M059J (cell line): Measurements from ENCODE around the gene RPS16. TPM values are rescaled to one million over a fixed set of nuclear protein-coding genes. Genes with fewer than 3 reads are reported as not detected.

Experiments
- DNase-seq: peaks from one replicate; pipeline ENCODE4 v3.0.0-alpha.2; 2012; ENCODE audit warnings: low read depth
- total RNA-seq: library from RNA; depleted of rRNA; stranded (reverse); fragments of >200 nt; shearing (Covaris generic); gene quantifications from 2 replicates; pipeline ENCODE4 v1.2.3, GENCODE V29; 2014

Gene RPS16
- total RNA-seq, 1 experiment from 2014 or later: 28.7 TPM

DNA sequence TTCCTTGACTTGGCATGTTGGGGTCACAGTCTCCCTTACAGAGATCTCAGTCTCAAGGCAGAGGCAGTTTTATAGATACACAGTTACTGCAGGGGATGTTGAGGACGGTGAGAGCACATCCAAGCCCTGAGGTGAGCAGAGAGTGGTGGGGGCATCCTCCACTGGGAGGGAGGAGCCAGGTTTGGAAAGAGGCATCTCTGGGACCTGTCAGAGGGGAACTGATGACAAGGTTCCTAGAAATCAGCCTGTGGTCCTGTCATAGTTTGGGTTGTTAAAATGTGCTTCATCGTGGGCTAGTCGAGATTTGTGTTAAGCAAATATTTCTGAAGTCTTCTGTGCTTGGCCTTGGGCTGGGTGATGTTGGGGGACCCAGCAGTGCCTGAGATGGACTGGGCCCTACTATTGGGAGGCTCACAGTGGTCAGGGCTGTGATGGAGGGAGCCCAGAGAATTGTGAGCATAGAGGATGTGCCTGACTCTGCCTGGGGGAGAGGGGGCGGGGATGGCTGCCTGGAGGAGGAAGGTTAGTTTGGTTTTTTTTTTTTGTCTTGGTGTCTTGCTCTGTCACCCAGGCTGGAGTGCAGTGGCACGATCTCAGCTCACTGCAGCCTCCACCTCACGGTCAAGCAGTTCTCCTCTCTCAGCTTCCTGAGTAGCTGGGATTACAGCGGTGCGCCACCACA, 13.5 kb upstream of the RPS16 start:
- no peak for DNase-seq

GRCh38 chr19:39448271-39448670, 12.5 kb upstream of the RPS16 start:
- DNase-seq: peak; percentile 88

- DNase-seq: no peak
Observed at GRCh38 chr19:39446365-39447084, 10.8 kb upstream of the RPS16 start.

- peak; percentile 98 for DNase-seq
Observed at GRCh38 chr19:39445196-39446111, 9.7 kb upstream of the RPS16 start, which contains the start of gene SUPT5H. TSS of gene SUPT5H (plus strand) at chr19:39445582. CDS start at chr19:39445891, 309 bp downstream.

DNA sequence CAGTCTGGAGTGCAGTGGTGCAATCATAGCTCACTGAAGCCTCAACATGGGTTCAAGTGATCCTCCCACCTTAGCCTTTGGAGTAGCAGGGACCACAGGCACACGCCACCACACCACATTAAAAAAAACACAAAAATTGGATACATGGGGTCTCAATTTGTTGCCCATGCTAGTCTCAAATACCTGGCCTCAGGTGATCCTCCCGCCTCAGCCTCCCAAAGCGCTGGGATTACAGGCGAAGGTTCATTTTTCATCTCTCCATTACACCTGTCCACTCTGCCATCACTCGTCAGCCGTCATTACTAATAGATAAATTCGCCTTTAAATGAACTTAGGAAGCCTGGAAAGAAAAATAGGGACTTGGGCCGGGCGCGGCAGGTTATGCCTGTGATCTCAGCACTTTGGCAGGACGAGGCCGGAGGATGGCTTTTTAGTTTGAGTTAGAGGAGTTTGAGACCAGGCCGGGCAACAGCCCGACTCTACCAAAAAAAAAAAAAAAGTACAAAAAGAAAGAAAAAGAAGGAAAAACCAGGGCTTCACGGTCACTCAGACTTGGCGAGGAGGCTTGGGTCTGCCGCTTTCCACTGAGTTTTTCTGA, 8.9 kb upstream of the RPS16 start:
- DNase-seq: peak; percentile 37

- DNase-seq: peak; percentile 60
Observed at GRCh38 chr19:39438270-39438934, 2.7 kb upstream of the RPS16 start.

DNA sequence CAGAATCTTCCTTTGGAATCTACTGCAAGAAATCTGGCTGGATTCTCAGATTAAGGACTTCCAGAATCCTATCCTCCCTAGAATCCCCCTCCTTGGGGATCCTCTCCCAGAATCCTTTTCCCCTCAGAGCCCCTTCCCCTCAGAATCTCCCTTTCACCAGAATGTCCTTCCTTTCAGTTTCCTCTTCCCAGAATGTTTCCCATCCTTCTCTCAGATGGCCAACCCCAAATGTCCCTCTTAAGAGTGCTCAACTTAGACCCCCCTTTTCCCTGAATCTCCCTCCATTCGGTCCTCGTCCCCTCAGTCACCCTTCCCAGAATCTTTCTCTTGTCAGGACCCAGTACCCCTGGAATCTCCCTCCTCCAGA, 584 bp upstream of the RPS16 start:
- peak; percentile 26 for DNase-seq

DNA sequence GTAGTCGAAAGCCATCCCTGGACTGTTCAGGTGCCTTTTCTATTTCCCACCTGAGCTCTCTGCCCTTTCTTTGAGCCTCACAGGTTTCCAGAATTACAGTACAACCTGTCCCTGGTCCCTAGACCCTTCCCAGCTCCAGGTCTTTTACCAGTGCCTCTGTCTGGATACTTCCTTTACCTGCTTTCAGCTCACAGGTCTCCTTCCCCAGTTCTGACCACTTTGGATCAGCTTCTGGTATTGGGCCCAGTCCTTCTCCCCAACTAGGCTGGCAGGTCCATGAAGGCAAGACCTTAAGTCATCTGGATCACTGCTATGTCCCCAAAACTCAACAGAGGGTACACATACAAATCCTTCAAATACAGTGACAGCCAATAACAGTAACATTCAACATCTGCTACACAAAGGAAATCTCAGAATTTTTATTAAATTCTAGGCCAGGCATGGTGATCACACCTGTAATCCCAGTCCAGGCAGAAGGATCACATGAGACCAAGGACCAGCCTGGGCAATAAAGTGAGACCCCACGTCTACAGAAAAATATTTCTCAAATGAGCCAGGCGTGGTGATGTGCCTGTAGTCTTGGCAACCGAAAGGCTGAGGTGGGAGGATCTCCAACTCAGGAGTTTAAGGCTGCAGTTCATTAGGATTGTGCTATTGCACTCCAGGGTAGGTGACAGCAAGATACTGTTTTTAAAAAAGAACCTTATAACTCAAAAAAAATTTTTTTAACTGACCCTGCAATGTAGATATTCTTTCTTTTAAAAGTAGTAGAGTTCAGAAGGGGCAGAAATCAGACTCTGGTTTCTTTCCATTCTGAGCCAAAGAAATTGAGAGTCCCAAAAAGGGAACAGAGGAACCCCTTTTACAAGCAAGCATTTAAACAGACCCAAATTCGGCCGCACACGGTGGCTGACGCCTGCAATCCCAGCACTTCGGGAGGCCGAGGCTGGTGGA, 1.3 kb downstream of the RPS16 start:
- DNase-seq: no peak

DNA sequence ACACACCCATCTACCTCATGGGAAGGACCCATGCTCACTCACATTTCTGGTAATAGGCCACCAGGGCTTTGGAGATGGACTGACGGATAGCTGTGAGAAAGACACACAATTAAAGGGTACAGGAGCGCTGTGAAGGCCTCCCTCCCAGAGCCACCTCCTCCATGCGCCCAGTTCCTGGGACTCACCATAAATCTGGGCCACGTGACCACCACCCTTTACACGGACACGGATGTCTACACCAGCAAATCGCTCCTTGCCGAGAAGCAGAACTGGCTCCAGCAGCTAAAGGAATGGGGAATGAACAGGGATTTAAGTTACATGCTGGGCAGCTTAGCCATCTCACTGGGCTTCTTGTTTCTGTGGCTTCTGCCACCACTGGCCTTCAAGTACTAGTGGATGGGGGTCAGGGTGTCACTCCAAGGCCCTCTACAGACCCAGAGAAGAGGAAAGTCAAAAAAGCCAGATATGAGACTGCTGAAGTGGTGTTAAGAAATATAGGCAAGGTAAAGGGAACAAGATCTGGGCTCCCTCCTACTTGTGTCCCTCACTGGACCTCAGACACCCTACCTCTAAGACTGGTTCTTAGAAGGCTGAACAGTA, 2.2 kb downstream of the RPS16 start:
- DNase-seq: no peak

DNA sequence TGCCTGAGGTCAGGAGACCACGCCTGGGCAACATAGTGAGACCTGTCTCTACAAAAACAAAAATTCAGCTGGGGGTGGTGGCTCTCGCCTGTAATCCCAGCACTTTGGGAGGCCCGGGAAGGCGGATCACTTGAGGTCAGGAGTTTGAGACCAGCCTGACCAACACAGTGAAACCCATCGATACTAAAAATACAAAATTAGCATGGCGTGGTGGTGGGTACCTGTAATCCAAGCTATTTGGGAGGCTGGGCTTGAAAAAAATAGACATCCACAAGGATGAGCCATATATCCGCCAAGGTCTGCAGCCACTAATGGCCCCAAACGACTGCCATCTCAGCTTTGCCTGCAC, 3.1 kb downstream of the RPS16 start:
- no peak for DNase-seq

GRCh38 chr19:39430675-39431593, 4.8 kb downstream of the RPS16 start:
- peak; percentile 92 for DNase-seq

GRCh38 chr19:39428283-39429112, 7.3 kb downstream of the RPS16 start:
- peak; percentile 62 for DNase-seq

GRCh38 chr19:39427707-39428106, 8.0 kb downstream of the RPS16 start:
- DNase-seq: no peak

- DNase-seq: no peak
Observed at GRCh38 chr19:39426170-39426569, 9.6 kb downstream of the RPS16 start.

GRCh38 chr19:39425744-39426143, 10.0 kb downstream of the RPS16 start:
- no peak for DNase-seq

- DNase-seq: no peak
Observed at GRCh38 chr19:39424934-39425333, 10.8 kb downstream of the RPS16 start.

- no peak for DNase-seq
Observed at GRCh38 chr19:39423258-39424086, 12.3 kb downstream of the RPS16 start.
